Measurements from ENCODE around the gene FAM90A1. TPM values are rescaled to one million over a fixed set of nuclear protein-coding genes. Genes with fewer than 3 reads are reported as not detected.
"Not testable (repeated sequence)": the region's sequence is repeated elsewhere in the genome, so short reads cannot be mapped to it uniquely, and the experiment has no call there.

Gene FAM90A1, protein sequence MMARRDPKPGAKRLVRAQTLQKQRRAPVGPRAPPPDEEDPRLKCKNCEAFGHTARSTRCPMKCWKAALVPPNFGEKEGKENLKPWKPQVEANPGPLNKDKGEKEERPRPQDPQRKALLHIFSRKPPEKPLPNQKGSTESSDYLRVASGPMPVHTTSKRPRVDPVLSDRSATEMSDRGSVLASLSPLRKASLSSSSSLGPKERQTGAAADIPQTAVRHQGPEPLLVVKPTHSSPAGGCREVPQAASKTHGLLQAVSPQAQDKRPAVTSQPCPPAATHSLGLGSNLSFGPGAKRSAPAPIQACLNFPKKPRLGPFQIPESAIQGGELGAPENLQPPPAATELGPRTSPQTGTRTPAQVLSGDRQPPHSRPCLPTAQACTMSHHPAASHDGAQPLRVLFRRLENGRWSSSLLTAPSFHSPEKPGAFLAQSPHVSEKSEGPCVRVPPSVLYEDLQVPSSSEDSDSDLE
- under 1 TPM; 0.40 to 0.41 TPM for total RNA-seq

DNA sequence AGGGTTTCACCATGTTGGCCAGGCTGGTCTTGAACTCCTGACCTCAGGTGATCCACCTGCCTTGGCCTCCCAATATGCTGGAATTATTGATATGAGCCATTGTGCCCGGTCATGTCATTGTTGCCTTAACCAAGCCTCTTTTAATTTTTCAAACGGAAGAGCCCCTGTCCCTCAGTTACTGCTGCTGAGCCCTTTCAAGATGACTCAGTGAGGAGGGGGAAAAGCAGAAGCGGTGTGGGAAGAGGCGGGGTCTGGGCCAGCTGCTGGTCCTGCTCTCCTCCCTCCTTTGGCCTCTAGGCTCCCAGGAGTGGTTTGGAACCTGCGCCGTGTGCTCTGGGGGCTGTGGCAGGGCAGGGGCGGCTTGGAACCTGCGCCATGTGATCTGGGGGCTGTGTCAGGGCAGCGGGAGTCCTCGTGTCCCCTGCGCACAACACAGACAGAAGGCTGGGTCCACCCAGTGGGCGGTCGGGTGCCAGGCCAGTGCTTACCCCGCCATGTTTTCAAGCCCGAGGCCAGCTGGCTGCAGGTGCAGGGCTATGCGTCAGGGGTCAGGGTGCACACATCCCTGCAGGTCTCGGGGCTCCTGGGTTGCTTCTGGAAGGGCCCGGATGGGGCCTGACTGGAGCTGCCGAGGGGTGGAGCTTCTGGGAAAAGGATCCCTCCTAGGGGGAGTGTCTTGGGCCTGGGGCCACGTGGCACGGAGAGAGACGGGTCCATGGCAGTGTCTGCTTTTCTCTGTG, at the start of gene FAM90A1:
TSS of gene FAM90A1 (minus strand) at position 627 of the 740 bp plus-strand sequence. CDS start 2,786 bp downstream, outside the sequence.
- H3K4me1 Mint-ChIP-seq, H3K36me3 Mint-ChIP-seq, H3K27ac Mint-ChIP-seq, H3K9me3 Mint-ChIP-seq: not testable (repeated sequence)
- peaks cover 13% of the 10 kb centered on the region for H3K27me3 Mint-ChIP-seq
- DNase-seq = peak; percentile 34
- H3K4me3 Mint-ChIP-seq = peak within 1 kb of the TSS; percentile 72

DNA sequence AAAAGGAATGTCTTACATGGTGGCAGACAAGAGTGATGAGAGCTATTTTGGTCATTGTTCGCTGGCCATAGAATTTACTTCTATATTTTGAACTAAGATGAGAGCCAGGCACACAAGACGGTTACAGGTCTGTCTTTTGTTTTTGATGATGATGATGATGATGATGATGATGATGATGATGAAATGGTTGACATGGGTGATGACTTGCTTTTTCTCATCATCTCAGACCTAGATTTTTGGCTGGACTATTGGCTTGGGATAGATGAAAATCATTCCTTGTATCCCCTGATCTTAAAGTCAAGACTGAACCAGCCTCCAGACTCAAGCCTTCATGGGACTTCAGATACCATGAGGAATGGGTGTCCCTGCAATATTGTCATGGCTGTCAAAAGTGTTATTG, 49.0 kb upstream of the FAM90A1 start:
- not testable (repeated sequence) for H3K9me3 Mint-ChIP-seq, H3K4me1 Mint-ChIP-seq, H3K27ac Mint-ChIP-seq, DNase-seq, H3K4me3 Mint-ChIP-seq, H3K36me3 Mint-ChIP-seq, H3K27me3 Mint-ChIP-seq

DNA sequence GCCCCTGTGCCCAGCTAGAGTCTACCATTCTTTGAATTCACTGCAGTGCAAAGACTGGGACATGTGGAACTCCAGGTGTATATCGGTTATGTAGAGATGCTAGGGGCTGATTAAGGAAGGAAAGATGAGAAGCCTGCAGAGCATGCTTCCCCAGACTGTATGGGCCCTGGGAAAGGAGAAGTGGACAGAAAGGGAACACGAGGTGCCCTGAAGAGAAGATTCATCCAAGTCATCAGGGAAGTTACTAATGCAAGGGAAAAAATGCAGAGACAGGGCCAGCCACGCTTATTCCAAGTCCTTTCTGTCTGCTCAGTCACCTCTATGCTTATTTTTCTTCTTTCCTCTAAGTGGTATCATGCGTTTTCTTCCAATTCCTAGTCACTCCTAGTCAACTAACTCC, 39.3 kb upstream of the FAM90A1 start:
- not testable (repeated sequence) for DNase-seq, H3K36me3 Mint-ChIP-seq, H3K27ac Mint-ChIP-seq, H3K27me3 Mint-ChIP-seq, H3K9me3 Mint-ChIP-seq, H3K4me3 Mint-ChIP-seq, H3K4me1 Mint-ChIP-seq

DNA sequence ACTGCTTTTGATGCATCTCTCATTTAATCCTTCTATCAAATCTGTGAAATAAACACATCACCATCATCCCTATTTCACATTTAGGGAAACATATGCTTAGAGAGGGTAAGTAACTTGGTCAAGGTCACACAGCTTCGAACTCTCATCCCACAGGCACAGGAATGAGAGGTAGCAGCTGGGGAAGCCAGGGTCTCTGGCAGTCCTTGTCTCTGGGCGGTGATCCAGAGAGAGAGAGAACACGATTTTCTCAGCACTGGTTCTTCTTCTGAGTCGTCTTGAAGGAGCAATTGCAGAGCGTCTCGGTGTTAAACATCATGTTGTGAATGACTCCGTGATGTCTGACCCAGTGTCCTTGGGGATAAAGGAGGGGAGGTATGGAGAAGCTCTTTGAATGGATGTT, 36.8 kb upstream of the FAM90A1 start:
- not testable (repeated sequence) for H3K27ac Mint-ChIP-seq, H3K36me3 Mint-ChIP-seq, DNase-seq

DNA sequence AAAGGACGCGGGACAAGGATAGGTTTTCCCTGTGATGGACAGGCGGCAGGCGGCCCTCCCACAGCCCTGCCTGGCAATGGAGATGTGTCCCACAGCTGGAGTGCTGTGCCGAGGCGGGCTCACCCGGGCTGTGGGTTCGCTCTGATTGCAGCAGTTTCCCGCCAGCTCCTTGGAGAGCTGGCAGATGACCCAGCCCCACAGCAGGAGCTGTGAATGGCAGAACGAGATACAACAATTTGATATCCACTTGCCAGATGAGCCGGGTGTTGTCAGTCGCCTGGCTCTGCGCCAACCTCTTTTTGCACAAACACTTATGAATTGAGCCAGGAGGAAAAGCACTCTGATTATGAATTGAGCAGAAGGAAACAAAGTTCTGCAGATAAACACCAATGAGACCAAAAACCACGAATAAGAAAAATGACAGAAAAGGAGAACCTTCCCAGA, 33.7 kb upstream of the FAM90A1 start:
- DNase-seq, H3K4me3 Mint-ChIP-seq, H3K9me3 Mint-ChIP-seq: not testable (repeated sequence)

More for the DNA sequence above, 36.8 kb upstream of the FAM90A1 start:
- not testable (repeated sequence) for H3K9me3 Mint-ChIP-seq, H3K27me3 Mint-ChIP-seq, H3K4me3 Mint-ChIP-seq, H3K4me1 Mint-ChIP-seq

DNA sequence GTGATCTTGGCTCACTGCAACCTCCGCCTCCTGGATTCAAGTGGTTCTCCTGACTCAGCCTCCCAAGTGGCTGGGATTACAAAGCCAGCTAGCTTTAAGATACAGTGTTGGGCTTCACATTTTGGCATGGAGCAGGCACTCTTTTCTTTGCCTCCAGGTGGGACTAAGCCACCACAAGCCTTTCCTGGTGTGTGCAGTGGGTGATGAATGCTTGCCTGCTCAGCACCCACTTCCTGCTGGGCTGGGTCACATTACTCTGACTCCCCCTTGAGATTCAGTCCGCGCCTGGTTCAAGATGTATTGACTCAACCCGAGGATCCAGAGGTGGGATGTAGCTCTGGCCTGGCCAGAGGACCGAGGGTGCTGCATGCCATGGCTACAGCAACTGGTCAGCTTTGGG, 28.9 kb upstream of the FAM90A1 start:
- H3K4me1 Mint-ChIP-seq, H3K27ac Mint-ChIP-seq, H3K4me3 Mint-ChIP-seq, H3K36me3 Mint-ChIP-seq, H3K27me3 Mint-ChIP-seq, H3K9me3 Mint-ChIP-seq, DNase-seq: not testable (repeated sequence)

More for the DNA sequence above, 33.7 kb upstream of the FAM90A1 start:
- not testable (repeated sequence) for H3K27ac Mint-ChIP-seq, H3K36me3 Mint-ChIP-seq, H3K4me1 Mint-ChIP-seq, H3K27me3 Mint-ChIP-seq

DNA sequence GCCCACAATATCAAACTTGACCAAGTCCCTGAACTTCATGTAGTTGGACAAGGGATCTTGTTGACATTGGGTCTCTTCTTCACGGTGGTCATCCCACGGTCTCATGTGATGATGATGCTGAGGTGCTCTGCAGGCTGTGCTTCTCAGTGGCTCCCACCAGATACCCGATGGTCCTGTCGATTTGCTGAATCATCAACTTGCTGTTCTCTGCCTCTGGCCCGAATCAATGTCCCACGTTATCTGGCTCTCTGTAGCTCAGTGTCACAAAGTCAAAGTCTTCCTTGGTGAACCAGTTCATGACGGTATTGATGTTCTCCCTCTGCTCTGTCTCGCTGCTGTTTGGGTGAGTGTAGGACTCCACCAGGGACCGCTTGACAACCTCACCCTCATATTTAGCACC, 27.3 kb upstream of the FAM90A1 start:
- H3K27ac Mint-ChIP-seq = not testable (repeated sequence)

DNA sequence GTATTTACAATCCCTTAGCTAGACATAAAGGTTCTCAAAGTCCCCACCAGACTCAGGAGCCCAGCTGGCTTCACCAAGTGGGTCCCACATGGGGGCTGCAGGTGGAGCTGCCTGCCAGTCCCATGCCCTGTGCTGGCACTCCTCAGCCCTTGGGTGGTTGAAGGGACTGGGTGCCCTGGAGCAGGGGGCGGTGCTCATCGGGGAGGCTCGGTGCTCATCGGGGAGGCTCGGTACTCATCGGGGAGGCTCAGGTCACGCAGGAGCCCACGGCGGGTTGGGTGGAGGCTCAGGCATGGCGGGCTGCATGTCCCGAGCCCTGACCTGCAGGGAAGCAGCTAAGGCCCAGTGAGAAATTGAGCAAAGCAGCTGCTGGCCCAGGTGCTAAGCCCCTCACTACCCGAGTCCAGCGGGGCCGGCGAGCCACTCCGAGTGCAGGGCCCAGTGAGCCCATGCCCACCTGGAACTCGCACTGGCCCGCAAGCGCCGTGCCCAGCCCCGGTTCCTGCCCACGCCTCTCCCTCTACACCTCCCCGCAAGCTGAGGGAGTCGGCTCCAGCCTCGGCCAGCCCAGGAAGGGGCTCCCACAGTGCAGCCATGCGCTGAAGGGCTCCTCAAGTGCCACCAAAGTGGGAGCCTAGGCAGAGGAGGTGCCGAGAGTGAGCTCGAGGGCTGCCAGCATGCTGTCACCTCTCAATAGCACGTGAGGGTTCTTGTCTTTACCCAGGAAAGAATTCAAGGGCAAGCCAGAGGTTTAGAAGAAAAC, 24.8 kb upstream of the FAM90A1 start:
- not testable (repeated sequence) for H3K4me3 Mint-ChIP-seq, H3K4me1 Mint-ChIP-seq, DNase-seq, H3K27ac Mint-ChIP-seq, H3K27me3 Mint-ChIP-seq, H3K36me3 Mint-ChIP-seq, H3K9me3 Mint-ChIP-seq

More for the DNA sequence above, 27.3 kb upstream of the FAM90A1 start:
- not testable (repeated sequence) for H3K36me3 Mint-ChIP-seq, H3K4me3 Mint-ChIP-seq, H3K4me1 Mint-ChIP-seq, H3K27me3 Mint-ChIP-seq, DNase-seq, H3K9me3 Mint-ChIP-seq

DNA sequence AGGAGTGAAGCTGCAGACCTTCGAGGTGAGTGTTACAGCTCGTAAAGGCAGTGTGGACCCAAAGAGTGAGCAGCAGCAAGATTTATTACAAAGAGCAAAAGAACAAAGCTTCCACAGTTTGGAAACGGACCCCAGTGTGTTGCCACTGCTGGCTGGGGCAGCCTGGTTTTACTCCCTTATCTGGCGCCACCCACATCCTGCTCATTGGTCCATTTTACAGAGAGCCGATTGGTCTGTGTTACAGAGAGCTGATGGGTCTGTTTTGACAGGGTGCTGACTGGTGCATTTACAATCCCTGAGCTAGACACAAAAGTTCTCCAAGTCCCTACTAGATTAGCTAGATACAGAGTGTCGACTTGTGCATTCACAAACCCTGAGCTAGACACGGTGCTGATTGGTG, 24.2 kb upstream of the FAM90A1 start:
- not testable (repeated sequence) for H3K4me3 Mint-ChIP-seq, DNase-seq, H3K27ac Mint-ChIP-seq, H3K4me1 Mint-ChIP-seq, H3K27me3 Mint-ChIP-seq, H3K9me3 Mint-ChIP-seq, H3K36me3 Mint-ChIP-seq

DNA sequence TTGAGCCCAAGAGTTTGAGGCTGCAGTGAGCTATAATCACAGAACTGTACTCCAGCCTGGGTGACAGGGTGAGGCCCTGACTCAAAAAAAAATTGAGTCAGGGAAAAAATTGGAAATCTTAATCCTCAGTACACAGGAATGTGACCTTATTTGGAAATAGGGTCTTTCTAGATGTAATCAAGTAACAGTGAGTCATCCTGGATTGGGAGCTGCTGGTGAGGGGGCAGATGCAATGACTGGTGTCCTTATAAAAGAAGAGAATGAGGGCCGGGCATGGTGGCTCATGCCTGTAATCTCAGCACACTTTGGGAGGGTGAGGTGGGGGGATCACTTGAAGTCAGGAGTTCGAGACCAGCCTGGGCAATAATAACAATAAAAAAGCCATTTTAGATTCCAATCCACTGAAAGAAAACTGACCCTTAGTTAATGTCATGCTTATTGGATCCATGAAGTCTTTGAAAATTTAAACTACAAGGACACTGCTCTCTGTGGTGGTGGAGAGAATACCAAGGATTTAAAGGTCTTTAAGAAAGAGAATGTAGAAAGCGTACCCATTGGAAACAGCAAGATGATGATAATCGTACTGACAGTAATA, 19.6 kb upstream of the FAM90A1 start:
- H3K27ac Mint-ChIP-seq, H3K36me3 Mint-ChIP-seq, DNase-seq, H3K27me3 Mint-ChIP-seq, H3K4me3 Mint-ChIP-seq, H3K9me3 Mint-ChIP-seq: not testable (repeated sequence)
- peaks cover 10% of the 10 kb centered on the region for H3K4me1 Mint-ChIP-seq

DNA sequence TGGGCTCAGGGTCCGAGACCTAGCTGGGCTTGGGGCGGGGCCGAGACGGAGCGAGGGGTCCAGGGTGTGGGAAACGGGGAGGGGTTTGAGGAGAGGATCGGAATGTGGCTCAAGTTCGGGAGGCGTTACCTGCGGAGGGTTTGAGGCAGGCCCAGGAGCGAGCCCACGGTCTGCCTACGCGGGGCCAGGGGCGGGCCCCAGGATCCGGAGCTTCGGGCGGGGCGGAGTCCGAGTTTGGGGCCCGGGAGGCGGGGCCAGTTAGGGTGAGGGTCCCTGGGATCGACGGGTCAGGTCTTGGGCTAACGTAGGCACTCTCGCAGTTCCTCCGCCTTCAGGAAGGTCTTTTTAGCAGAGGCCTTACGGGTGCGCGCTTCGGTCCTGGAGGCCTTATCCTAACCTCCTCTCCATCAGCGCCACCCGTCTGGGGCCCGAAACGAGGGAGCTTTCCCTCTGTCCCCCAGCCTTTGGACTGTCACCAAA, 16.3 kb upstream of the FAM90A1 start:
- H3K36me3 Mint-ChIP-seq, H3K9me3 Mint-ChIP-seq, DNase-seq, H3K27me3 Mint-ChIP-seq: not testable (repeated sequence)
- Mint-ChIP-seq H3K4me1 (peaks cover 24% of the 10 kb centered on the region), H3K27ac (peak overlapping the region; percentile 85), H3K4me3 (peak overlapping the region; percentile 91)

DNA sequence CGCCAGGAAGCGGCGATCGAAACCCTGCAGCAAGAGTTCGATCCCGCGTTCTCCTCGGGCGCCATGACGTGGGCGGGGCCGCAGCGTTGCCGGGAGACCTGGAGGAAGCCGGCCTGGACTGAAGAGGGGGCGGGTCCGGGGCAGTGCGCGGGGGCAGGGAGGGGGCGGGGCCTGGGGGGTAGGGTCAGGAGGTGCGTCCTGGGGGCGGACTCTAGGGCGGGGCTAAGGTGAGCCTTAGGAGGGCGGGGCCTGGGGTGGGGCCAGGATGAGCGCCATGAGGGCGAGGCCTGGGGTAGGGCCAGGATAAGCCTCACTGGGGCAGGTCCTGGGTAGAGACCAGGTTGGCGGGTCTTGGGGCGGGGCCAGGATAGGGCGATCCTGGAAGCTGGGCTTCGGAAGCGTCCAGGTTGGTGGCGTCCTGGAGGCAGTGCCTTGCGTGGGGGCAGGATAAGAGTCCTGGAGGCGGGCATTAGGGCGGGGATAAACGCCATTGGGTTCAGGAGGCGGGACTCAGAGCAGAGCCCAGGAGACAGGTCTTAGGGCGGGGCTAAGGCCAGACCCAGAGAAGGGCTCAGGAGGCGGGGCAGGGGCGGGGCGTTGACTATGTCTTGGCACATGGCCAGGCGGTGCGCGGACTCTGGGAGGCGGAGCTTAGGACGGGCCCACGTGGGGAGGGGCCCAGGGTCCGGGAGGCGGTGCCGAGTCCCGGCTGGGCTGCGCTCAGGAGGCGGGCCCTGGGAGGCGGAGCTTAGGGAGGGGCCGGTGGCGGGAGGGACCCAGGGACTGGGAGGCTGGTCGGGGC, 15.7 kb upstream of the FAM90A1 start:
- not testable (repeated sequence) for H3K9me3 Mint-ChIP-seq, H3K27me3 Mint-ChIP-seq, H3K36me3 Mint-ChIP-seq
- DNase-seq = peak; percentile 98
- H3K4me3 Mint-ChIP-seq = peak overlapping the region; percentile 91
- H3K27ac Mint-ChIP-seq = peak overlapping the region; percentile 98
- H3K4me1 Mint-ChIP-seq = peaks cover 24% of the 10 kb centered on the region

DNA sequence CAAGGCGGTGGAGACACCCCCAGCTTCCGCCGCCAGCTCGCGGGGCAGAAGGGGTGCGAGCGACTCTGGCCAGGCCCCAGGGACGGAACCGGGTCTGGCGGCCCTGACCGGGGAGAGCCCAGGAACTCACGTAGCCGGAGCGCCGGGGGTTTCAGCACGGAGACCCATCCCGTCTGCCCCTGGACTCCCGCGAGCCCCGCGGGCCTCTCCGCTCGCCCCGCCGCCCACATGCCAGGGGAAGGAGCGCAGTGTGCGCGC, 15.1 kb upstream of the FAM90A1 start:
- H3K9me3 Mint-ChIP-seq, DNase-seq, H3K27me3 Mint-ChIP-seq, H3K36me3 Mint-ChIP-seq: not testable (repeated sequence)
- Mint-ChIP-seq H3K4me1 (peaks cover 24% of the 10 kb centered on the region), H3K27ac (peak overlapping the region; percentile 85), H3K4me3 (peak overlapping the region; percentile 81)

DNA sequence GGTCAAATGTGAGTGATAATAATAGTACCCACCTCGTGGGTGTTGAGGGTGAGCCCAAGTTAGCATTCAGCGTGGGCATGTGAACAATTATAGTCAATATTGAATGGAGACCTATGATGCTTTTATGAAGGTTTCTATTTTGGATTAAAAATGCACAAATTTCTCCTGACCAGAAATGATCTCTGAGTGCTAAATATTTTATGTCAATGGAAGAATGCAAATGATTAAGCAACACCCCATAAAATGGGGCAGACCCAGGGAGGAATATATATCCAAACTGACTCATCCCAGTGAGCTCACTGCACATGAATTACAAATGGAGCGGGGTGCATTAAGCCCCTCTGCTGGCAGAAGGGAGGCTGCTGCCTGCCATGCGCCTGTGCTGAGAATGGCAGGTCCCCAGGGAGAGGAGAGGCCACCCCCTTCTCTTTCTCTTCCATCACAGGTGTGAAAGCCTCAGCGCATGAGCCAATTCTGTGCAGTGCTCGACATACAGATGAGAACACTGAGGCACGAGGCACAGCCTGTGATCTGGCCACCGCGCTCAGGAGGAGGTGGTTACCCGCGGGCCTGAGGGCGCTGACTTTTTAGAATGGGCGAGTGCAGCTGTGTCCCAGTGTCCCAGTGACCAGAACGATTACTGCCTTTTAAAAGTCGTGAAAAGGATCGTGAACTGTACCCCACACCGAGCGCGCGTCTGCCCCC, 14.7 kb upstream of the FAM90A1 start:
- H3K27me3 Mint-ChIP-seq, H3K36me3 Mint-ChIP-seq, H3K9me3 Mint-ChIP-seq: not testable (repeated sequence)
- Mint-ChIP-seq H3K27ac (peak overlapping the region; percentile 85), H3K4me3 (peak overlapping the region; percentile 81), H3K4me1 (peaks cover 24% of the 10 kb centered on the region)
- peak; percentile 45 for DNase-seq

Data from activated naive CD8-positive, alpha-beta T cell treated with anti-CD3 and anti-CD28 coated beads for 36 hours (primary cell).